GM12874 (cell line): ENCODE results near the gene PANK4.

Source experiments
- TF ChIP-seq, protein P1 (sequence below): IDR thresholded peaks from 2 replicates; pipeline ENCODE4 v1.5.1; 2011; ENCODE audit warnings: low read depth, mild to moderate bottlenecking, control low read depth, low read length, moderate library complexity; ENCODE audit not compliant: insufficient read depth

Gene PANK4

DNA sequence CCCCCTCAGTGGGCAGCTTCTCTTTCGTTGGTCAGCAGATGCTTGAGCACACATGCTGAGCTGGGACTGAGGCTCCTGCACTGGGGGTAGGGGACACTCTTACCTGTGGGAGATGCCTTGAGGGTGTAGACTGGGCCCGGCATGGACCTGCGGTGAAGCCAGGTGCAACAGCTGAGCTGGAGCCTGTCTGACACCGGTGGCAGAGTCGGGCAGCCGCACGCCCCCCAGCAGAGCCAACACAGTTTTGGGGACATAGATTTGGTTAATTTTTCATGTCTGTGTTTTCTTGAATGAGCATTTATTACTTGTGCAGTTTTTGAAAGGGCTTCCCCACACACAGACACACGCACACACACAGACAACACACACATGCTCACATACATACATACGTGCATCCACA, 9.6 kb upstream of the PANK4 start:
- TF ChIP-seq, protein P1, sequence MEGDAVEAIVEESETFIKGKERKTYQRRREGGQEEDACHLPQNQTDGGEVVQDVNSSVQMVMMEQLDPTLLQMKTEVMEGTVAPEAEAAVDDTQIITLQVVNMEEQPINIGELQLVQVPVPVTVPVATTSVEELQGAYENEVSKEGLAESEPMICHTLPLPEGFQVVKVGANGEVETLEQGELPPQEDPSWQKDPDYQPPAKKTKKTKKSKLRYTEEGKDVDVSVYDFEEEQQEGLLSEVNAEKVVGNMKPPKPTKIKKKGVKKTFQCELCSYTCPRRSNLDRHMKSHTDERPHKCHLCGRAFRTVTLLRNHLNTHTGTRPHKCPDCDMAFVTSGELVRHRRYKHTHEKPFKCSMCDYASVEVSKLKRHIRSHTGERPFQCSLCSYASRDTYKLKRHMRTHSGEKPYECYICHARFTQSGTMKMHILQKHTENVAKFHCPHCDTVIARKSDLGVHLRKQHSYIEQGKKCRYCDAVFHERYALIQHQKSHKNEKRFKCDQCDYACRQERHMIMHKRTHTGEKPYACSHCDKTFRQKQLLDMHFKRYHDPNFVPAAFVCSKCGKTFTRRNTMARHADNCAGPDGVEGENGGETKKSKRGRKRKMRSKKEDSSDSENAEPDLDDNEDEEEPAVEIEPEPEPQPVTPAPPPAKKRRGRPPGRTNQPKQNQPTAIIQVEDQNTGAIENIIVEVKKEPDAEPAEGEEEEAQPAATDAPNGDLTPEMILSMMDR = no peak

DNA sequence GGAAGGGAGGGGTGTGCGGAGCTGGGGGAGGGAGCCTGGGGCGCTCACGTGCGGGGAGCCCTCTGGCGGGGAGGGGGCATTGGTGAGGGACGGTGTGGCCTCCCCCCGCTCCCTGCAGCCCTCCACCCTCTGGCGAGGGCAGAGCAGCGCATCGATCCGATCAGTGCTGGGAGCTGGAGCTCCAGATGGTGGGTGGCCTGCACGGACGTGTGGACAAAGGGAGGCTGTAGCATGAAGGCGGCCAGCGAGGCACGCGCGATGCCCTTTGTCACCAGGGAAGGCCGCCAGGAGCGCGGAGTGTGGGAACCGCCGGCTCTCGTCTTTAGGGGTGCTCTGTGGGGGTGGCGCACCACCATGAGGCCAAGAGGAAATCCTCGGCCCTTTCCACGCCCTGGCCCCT, 9.1 kb upstream of the PANK4 start:
- TF ChIP-seq, protein P1 = no peak

DNA sequence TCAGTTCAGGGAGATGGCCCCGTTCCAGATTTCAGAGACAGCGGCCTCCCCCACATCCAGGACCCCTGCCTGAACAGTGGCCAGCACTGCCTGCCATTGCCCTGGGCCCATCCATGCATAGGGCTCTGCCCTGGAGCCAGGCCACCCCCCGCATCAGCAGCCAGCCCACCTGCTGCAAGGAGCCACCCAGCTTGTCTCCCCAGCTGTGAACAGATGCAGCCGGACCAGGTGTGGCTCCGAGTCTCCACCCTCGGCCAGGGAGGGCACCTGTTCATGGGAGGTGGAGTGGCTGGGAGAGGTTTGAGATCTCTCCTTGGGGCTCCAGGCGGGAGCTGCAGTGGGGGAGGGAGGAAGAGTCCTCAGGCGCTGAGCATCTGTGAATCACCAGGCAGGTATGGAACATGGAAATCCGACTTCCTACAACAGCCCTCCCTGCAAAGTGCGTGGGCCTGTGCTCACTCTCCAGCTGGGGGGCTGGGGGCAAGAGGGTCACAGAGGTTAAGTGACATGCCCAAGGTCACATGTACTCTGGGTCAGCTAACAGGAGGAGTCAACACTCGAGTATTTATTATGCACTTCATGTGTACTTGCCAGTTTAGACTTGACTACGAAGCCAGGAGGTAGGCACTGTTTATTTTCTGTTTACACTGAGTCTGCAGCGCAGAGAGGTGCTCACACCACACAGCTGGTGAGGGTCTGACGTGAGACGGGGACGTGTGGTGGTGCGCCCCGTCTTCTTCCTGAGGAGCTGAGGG, 8.5 kb upstream of the PANK4 start:
- TF ChIP-seq, protein P1 = no peak

DNA sequence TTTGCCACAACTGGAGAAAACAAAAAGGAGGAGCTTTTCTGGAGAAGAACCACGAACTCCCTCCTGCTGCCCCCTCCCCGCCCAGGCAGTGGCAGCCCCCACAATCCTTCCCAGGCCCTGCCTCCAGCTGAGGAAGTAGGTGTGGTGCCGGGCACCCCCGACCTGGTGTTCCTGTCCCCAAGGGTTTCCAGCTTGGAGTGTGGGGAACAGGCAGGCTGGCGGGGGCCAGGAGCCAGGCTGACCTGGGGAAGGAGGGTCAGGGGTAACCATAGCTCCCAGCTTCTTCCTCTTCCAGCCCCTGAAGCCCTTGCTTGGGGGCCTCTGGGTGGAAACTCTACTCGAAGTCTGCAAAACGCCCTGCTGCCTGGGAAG, 7.9 kb upstream of the PANK4 start:
- TF ChIP-seq, protein P1 = no peak

DNA sequence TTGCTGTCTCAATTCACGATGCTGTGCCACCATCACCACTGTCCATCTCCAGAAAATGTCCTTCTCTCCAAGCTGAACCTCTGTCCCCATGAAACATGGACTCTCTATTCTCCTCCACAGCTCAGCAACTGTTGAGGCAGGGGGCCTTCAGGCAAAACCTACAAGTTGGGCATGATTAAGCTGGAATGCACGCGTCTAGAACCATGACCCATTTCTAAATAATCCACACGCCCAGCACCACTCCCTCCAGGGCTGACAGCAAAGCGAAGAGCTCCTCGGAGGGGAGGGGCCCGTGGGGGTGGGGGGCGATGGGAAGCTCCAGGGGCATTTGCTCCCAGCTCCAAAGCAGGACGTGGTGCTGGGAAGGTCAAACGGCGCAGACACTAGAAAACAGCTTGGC, 7.0 kb upstream of the PANK4 start:
- TF ChIP-seq, protein P1 = no peak

DNA sequence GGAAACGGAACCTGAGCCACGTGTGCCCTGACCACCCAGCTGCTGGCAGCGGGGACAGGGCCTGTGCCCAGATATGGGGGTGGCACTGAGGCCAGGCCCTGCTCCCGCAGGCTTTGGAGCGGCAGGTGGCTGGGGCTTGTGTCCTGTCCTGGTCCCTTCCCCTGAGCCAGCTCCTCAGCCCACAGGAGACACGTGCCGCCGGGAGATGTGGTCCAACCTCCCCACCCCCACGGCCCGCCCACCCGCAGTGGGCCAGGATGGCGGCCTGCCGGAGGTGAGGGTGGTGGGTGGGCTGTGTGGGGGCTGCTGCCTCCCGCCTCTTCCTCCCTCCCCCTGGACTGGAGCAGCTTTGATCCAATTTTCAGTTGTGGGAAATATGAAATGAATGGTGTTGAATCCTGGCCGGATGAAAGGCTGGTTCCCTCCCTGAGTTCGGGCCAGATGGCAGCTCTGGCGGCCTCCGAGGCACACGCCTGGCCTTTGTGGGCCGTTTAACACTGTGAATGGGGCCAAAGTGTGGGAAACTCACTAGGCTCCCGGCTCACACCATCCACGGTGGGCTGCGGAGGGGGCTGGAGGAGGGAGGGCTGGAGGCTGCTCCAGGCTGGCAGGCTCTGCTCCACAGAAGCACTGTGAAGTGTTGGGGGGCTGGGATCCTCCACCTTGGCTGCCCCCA, 6.2 kb upstream of the PANK4 start:
- TF ChIP-seq, protein P1 = no peak

DNA sequence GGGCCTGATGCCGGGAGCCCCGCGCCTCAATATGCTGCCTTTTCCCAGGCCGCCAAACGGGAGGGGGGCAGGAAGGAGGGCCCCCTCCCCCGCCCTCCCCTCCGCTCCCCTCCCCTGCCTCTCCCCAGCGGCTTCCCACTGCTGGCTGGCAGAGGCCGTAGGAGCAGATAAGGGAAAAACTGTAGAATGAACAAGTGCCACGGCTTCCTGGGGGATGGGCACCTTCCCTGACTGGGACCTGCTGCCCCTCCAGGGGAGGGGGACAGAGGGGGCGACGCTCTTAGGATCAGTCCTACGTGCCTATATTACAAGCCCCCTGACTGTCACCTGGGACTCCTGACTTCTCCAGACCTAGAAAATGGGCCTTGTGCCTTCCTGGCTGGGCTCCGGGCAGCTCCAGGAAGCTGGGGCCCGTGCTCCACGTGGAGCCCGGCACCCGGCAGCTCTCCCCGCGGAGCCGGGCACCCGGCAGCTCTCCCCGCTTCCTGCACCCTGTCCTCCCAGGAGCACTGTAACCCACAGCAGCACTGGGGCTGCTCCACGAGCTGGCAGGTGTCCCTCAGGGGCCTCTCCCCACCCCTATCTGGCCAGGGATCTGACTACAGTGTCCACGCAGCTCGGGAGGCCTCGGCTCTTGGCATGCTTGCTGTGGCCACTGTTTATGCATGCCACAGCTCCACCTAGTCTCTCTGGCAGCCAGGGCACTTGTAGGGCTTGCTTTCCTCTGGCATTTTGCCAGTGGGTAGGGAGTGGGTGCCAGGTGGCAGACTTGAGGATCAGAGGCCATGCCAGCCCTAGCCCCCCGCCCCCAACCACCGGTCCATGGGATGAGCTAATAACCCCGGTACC, 4.3 kb upstream of the PANK4 start:
- TF ChIP-seq, protein P1 = no peak
